ENCODE measurements around the gene SCAMP1. TPM values are rescaled to one million over a fixed set of nuclear protein-coding genes. Genes with fewer than 3 reads are reported as not detected.

The SCAMP1 gene
- total RNA-seq, 1 experiment from 2014 or later = 43.8 TPM

DNA sequence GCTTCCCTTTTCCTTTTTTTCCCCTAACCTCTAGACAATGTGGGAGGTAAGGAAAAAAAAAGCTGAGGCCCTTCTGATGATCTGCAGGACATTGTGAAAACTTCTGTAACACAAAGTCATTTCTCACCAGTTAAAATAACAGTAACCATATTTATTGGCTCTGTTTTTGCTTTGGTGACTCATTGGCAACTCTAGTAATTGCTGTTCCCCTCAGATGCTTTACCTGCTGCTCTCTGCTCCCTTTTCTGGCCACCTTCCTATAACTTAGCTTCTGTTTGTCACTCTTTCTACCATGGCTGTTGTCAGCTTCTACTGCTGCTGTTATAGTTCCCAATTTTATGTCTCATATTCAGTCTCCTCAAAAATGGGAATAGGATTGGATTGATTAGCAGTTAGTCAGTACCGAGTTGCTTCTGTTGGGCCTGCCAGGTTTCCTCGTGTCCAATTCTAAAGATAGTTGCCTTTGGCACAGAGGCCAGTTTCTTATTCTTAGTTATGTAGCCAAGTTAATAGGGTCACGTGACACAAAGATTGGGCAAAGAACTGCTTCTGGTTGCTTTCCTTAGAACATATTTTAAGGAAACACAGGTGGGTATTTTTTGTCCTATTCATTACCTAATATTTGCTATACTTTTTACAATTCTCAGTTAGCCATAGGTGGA, 16.8 kb downstream of the SCAMP1 start (continued):
- TF ChIP-seq, protein P1, sequence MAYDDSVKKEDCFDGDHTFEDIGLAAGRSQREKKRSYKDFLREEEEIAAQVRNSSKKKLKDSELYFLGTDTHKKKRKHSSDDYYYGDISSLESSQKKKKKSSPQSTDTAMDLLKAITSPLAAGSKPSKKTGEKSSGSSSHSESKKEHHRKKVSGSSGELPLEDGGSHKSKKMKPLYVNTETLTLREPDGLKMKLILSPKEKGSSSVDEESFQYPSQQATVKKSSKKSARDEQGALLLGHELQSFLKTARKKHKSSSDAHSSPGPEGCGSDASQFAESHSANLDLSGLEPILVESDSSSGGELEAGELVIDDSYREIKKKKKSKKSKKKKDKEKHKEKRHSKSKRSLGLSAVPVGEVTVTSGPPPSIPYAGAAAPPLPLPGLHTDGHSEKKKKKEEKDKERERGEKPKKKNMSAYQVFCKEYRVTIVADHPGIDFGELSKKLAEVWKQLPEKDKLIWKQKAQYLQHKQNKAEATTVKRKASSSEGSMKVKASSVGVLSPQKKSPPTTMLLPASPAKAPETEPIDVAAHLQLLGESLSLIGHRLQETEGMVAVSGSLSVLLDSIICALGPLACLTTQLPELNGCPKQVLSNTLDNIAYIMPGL (CRISPR knock-in tag; IDR thresholded peaks at IDR 0.05) = no peak
- TF ChIP-seq, protein P2, sequence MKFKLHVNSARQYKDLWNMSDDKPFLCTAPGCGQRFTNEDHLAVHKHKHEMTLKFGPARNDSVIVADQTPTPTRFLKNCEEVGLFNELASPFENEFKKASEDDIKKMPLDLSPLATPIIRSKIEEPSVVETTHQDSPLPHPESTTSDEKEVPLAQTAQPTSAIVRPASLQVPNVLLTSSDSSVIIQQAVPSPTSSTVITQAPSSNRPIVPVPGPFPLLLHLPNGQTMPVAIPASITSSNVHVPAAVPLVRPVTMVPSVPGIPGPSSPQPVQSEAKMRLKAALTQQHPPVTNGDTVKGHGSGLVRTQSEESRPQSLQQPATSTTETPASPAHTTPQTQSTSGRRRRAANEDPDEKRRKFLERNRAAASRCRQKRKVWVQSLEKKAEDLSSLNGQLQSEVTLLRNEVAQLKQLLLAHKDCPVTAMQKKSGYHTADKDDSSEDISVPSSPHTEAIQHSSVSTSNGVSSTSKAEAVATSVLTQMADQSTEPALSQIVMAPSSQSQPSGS (CRISPR knock-in tag; IDR thresholded peaks at IDR 0.05; ENCODE audit: borderline replicate concordance, low read depth) = no peak
- TF ChIP-seq HMGA2 (CRISPR knock-in tag; IDR thresholded peaks at IDR 0.05) (no peak), GRHL2 (CRISPR knock-in tag; IDR thresholded peaks at IDR 0.05; ENCODE audit: insufficient replicate concordance, severe bottlenecking) (no peak), CREB1 (CRISPR knock-in tag; IDR thresholded peaks at IDR 0.05) (no peak)
- TF ChIP-seq, protein P3, sequence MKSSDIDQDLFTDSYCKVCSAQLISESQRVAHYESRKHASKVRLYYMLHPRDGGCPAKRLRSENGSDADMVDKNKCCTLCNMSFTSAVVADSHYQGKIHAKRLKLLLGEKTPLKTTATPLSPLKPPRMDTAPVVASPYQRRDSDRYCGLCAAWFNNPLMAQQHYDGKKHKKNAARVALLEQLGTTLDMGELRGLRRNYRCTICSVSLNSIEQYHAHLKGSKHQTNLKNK (CRISPR knock-in tag; IDR thresholded peaks at IDR 0.05) = no peak
- TF ChIP-seq, protein P4, sequence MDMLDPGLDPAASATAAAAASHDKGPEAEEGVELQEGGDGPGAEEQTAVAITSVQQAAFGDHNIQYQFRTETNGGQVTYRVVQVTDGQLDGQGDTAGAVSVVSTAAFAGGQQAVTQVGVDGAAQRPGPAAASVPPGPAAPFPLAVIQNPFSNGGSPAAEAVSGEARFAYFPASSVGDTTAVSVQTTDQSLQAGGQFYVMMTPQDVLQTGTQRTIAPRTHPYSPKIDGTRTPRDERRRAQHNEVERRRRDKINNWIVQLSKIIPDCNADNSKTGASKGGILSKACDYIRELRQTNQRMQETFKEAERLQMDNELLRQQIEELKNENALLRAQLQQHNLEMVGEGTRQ (CRISPR knock-in tag; IDR thresholded peaks at IDR 0.05) = no peak

DNA sequence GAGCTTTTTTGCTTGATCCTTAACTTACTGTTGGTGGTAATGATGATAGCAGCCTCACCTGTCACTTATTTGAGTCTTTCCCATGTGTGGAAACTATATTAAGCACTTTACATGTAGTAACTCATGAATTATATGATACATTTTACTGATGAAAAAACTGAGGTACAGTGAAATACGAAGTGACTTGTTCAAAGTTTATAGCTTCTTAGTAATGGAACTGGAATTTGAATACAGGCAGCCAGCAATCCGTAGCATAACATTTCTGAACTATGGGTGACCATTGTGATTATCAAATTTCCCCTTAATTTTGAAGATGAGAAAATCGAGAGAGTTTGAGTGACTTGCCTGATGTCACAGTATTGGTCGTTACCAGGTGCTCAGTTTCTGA, 17.3 kb downstream of the SCAMP1 start:
- DNase-seq (ENCODE audit: low spot score) (no peak), ATAC-seq (no peak)
- H3K27ac Mint-ChIP-seq = no peak overlapping the region
- ChIA-PET POLR2A (no interaction called here), CTCF (no interaction called here)
- no peaks in the 10 kb centered on the region for H3K36me3 Mint-ChIP-seq
- TF ChIP-seq, protein P5, sequence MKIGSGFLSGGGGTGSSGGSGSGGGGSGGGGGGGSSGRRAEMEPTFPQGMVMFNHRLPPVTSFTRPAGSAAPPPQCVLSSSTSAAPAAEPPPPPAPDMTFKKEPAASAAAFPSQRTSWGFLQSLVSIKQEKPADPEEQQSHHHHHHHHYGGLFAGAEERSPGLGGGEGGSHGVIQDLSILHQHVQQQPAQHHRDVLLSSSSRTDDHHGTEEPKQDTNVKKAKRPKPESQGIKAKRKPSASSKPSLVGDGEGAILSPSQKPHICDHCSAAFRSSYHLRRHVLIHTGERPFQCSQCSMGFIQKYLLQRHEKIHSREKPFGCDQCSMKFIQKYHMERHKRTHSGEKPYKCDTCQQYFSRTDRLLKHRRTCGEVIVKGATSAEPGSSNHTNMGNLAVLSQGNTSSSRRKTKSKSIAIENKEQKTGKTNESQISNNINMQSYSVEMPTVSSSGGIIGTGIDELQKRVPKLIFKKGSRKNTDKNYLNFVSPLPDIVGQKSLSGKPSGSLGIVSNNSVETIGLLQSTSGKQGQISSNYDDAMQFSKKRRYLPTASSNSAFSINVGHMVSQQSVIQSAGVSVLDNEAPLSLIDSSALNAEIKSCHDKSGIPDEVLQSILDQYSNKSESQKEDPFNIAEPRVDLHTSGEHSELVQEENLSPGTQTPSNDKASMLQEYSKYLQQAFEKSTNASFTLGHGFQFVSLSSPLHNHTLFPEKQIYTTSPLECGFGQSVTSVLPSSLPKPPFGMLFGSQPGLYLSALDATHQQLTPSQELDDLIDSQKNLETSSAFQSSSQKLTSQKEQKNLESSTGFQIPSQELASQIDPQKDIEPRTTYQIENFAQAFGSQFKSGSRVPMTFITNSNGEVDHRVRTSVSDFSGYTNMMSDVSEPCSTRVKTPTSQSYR (CRISPR knock-in tag; IDR thresholded peaks at IDR 0.05) = no peak
- TF ChIP-seq TEAD4 (CRISPR knock-in tag; IDR thresholded peaks at IDR 0.05) (no peak), CBFB (CRISPR knock-in tag; IDR thresholded peaks at IDR 0.05; ENCODE audit: low read depth) (no peak), ZNF423 (CRISPR knock-in tag; IDR thresholded peaks at IDR 0.05) (no peak)
- TF ChIP-seq, protein P6, sequence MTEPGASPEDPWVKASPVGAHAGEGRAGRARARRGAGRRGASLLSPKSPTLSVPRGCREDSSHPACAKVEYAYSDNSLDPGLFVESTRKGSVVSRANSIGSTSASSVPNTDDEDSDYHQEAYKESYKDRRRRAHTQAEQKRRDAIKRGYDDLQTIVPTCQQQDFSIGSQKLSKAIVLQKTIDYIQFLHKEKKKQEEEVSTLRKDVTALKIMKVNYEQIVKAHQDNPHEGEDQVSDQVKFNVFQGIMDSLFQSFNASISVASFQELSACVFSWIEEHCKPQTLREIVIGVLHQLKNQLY (CRISPR knock-in tag; IDR thresholded peaks at IDR 0.05) = no peak
- H3K27me3 Mint-ChIP-seq (ENCODE audit: low read depth) = no peaks in the 10 kb centered on the region
- peaks cover 4% of the 10 kb centered on the region for H3K9me3 Mint-ChIP-seq
- no peak overlapping the region for H3K4me3 Mint-ChIP-seq
- H3K4me1 Mint-ChIP-seq = peaks cover 13% of the 10 kb centered on the region; the same call in 1 of the 2 replicates

DNA sequence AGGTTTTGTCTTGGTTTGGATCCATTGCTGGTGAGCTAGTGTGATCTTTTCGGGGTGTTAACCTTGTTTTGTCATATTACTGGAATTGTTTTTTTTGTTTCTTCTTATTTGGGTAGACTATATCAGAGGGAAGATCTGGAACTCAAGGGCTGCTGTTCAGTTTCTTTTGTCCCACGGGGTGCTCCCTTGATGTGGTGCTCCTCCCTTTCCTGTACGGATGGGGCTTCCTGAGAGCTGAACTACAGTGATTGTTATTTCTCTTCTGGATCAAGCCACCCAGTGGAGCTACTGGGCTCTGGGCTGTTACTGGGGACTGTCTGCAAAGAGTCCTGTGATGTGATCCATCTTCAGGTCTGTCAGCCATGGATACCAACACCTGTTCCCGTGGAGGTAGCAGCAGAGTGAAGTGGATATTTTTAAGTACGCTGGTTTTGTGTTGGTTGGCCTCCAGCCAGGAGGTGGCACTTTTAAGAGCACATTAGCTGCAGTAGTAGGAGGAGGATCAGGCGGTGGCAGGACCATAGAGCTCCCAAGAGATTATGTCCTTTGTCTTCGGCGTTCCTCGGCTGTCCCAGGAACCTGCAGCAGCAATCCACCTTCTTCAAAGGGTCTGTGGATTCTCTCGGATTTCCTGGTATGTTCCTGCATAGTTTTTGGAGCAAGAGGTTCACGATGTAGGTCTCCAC, 27.2 kb downstream of the SCAMP1 start:
- CTCF ChIA-PET = no interaction called here
- H3K9me3 Mint-ChIP-seq = peaks cover 69% of the 10 kb centered on the region
- POLR2A ChIA-PET = no interaction called here
- H3K27ac Mint-ChIP-seq = no peak overlapping the region
- no peak overlapping the region for H3K4me3 Mint-ChIP-seq
- ATAC-seq (no peak), DNase-seq (ENCODE audit: low spot score) (no peak)
- H3K4me1 Mint-ChIP-seq = no peaks in the 10 kb centered on the region
- no peaks in the 10 kb centered on the region for H3K27me3 Mint-ChIP-seq (ENCODE audit: low read depth)
- H3K36me3 Mint-ChIP-seq = peaks cover 68% of the 10 kb centered on the region
- TF ChIP-seq ZNF138 (CRISPR knock-in tag; conservative IDR thresholded peaks at IDR 0.05) (no peak), GRHL2 (CRISPR knock-in tag; IDR thresholded peaks at IDR 0.05; ENCODE audit: insufficient replicate concordance, severe bottlenecking) (no peak), PRRX2 (CRISPR knock-in tag; IDR thresholded peaks at IDR 0.05) (no peak), RORB (CRISPR knock-in tag; IDR thresholded peaks at IDR 0.05) (no peak), ZNF416 (CRISPR knock-in tag; IDR thresholded peaks at IDR 0.05) (no peak)
- TF ChIP-seq, protein P7, sequence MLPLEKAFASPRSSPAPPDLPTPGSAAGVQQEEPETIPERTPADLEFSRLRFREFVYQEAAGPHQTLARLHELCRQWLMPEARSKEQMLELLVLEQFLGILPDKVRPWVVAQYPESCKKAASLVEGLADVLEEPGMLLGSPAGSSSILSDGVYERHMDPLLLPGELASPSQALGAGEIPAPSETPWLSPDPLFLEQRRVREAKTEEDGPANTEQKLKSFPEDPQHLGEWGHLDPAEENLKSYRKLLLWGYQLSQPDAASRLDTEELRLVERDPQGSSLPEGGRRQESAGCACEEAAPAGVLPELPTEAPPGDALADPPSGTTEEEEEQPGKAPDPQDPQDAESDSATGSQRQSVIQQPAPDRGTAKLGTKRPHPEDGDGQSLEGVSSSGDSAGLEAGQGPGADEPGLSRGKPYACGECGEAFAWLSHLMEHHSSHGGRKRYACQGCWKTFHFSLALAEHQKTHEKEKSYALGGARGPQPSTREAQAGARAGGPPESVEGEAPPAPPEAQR (CRISPR knock-in tag; IDR thresholded peaks at IDR 0.05) = no peak
- TF ChIP-seq, protein P4 (CRISPR knock-in tag; IDR thresholded peaks at IDR 0.05) = no peak

All from WTC11 (cell line).